Suprapubic skin (tissue), 4 donors: ENCODE measurements around the gene FBXO8.
"Not testable (repeated sequence)": the region's sequence is repeated elsewhere in the genome, so short reads cannot be mapped to it uniquely, and the experiment has no call there.

Experiments
- EP300 ChIP-seq: sonication (generic); formaldehyde crosslinking; IDR thresholded peaks from one replicate; pipeline ENCODE4 v1.6.1; 2017; ENCODE audit warnings: antibody characterized with exemption
- POLR2A ChIP-seq, 2 donors: fragments of 450-650 bp; IDR thresholded peaks; one replicate each; pipeline ENCODE4 v1.6.1; 2017; ENCODE audit warnings: antibody characterized with exemption in 2 of 2, mild to moderate bottlenecking in 2 of 2, moderate library complexity in 2 of 2
- POLR2AphosphoS5 ChIP-seq, 3 donors: sonication (generic); formaldehyde crosslinking; IDR thresholded peaks; one replicate each; pipeline ENCODE4 v1.6.1; 2017; ENCODE audit warnings: antibody characterized with exemption in 3 of 3
- TF ChIP-seq, protein P1 (sequence below), 2 donors: fragments of 200-600 bp in 1 of 2; fragments of 450-650 bp in 1 of 2; sonication (generic) in 1 of 2; IDR thresholded peaks; one replicate each; pipeline ENCODE4 v1.5.1; 2016 to 2019; ENCODE audit warnings: antibody characterized with exemption in 2 of 2, mild to moderate bottlenecking in 1 of 2, moderate library complexity in 1 of 2

GRCh38 chr4:174295142-174295541 is 11.7 kb upstream of the FBXO8 start:
- TF ChIP-seq, protein P1, sequence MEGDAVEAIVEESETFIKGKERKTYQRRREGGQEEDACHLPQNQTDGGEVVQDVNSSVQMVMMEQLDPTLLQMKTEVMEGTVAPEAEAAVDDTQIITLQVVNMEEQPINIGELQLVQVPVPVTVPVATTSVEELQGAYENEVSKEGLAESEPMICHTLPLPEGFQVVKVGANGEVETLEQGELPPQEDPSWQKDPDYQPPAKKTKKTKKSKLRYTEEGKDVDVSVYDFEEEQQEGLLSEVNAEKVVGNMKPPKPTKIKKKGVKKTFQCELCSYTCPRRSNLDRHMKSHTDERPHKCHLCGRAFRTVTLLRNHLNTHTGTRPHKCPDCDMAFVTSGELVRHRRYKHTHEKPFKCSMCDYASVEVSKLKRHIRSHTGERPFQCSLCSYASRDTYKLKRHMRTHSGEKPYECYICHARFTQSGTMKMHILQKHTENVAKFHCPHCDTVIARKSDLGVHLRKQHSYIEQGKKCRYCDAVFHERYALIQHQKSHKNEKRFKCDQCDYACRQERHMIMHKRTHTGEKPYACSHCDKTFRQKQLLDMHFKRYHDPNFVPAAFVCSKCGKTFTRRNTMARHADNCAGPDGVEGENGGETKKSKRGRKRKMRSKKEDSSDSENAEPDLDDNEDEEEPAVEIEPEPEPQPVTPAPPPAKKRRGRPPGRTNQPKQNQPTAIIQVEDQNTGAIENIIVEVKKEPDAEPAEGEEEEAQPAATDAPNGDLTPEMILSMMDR (IDR thresholded peaks at IDR 0.05), result not testable (repeated sequence)
- not testable (repeated sequence) for TF ChIP-seq POLR2A (IDR thresholded peaks at IDR 0.05); POLR2AphosphoS5 (IDR thresholded peaks at IDR 0.05); EP300
